ENCODE results near the gene SFT2D1.

The SFT2D1 gene

DNA sequence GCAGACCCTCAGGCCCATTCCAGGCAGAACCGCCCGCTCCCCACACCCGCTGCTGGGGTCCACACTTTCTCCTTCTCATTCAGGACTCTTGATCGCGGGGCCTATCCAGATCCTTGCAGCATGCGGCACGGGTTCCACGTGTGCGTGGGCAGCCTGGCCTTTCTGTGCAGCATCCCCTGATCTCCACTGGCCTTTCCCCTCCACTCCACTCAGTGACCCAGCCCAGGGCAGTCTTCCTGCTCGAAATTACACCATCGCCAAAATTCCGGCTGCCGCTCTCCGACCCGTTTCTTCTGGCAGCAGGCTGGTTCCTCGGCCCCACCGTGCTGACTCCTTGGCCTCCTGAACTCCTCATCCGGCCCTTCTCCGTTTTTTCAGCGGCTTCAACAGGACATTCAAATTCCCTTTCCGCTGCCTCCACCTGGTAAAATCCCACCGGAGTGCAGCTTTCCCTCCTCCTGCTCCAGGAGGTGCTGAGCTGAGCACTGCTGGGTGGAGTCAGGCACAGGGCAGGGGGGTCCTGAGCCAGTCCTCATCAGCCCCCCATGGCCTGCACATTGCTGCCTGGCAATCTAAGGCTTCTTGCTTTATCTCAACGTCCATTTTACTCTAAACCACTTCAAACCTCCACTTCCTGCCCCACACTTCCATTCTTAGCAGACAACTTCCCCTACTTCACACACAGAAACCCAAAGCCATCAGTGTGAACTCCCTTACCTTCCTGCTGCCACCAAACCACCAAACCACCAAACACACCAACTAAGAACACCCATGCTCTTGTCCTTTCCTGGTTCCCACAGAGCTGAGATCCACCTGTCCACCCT is 9.0 kb downstream of the SFT2D1 start:
- DNase-seq (ENCODE audit: low read depth) = no peak

DNA sequence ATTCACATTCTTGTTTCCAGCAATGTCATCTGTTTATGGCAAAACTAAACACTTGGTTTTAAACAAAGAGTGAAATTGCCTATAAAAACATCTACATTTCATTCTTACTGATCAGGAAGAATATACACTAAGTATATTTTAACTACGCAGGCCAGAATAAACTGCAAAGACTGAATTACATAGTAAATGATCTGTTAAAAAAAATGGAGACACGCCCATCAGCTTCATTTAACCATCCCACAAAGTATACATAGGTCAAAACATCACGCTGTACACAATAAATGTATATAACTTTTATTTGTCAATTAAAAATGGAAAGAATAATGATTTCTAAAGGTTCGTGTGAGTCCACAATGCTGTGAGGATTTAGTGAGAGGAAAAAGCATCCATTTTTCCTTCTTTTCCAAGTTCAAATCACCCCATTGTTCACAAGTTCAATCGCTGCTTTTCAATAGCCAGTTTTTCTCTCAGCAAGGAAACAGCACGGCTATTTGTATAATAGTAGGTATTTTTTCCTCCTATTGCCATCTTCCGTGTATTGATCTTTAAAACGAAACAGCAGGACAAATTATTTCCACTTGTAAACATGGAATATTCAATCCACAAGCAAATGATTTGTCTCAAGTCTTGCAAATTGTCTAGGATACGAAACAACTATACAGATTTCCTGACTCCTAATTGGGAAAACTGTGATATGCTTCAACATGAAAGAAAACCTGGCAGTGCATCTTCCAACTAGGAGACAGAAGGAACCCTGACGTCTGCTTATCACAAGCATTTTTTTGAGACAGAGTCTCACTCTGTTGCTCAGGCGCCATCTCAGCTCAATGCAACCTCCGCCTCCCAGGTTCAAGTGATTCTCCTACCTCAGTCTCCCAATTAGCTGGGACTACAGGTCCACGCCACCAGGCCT is 10.6 kb downstream of the SFT2D1 start:
- no peak for DNase-seq (ENCODE audit: low read depth)

DNA sequence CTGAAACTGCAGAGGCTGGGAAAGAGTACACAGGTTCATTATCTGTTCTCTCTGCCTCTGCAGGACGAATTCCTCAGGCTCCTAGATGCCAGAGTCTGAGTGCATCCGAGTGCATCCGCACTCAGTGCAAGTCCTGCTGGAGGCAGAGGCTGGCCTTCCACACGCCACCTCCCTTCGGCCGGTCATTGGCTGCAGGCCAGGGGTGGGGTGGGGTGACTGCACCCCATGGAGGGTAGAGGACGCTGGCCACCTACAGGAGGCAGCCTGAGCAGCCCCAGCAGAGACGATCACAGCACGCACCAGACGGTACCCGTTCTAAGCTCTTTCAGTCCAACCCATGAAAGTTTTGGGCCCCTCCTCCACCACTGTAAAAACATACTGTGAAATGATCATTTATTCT is 11.7 kb downstream of the SFT2D1 start:
- DNase-seq (ENCODE audit: low read depth) = no peak

DNA sequence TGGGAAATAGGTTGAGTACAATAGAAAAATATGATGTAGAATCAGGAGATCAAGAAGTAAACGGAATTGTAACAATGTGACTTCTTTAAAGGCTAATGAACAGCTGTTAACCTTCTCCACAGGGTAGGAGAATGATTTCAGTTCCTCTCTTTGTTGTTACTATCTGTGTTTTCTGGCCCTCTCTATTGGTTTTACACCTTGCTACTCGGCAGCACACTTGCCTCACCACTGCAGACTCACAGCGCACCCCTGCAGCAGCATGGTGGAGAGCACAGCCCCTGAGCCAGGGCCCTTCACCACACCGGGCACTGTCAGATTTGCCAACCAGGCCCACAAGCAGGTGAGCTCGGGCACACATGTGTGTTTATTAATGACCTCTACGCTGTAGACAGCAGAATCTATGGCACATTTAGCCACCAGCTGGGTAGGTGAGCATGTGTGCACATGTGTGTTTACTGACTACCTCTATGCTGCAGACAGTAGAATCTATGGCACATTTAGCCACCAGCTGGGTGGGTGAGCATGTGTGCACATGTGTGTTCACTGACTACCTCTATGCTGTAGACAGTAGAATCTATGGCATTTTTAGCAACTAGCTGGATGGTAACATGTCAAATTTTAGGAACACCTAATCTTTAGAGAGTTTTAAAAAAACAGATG is 16.8 kb downstream of the SFT2D1 start:
- no peak for DNase-seq (ENCODE audit: low read depth)

DNA sequence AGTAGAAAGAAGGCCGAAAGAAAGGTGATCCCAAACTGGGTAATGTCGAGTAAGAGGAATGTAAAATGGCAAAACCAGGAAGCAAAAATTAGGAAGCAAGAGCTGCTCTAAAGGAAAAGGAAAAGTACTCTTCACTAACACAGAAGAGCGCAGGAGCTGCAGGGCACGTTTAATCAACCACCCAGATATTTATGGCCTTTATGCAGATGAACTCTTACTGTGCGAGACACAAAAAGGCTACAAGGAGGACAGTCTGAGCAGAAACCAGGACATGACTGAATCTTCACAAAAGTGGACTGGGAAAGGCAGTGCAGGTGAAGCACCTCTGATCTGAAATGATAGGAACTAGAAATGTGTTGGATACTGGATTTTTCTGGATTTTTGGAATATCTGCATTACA is 18.9 kb downstream of the SFT2D1 start:
- DNase-seq (ENCODE audit: low read depth) = no peak

DNA sequence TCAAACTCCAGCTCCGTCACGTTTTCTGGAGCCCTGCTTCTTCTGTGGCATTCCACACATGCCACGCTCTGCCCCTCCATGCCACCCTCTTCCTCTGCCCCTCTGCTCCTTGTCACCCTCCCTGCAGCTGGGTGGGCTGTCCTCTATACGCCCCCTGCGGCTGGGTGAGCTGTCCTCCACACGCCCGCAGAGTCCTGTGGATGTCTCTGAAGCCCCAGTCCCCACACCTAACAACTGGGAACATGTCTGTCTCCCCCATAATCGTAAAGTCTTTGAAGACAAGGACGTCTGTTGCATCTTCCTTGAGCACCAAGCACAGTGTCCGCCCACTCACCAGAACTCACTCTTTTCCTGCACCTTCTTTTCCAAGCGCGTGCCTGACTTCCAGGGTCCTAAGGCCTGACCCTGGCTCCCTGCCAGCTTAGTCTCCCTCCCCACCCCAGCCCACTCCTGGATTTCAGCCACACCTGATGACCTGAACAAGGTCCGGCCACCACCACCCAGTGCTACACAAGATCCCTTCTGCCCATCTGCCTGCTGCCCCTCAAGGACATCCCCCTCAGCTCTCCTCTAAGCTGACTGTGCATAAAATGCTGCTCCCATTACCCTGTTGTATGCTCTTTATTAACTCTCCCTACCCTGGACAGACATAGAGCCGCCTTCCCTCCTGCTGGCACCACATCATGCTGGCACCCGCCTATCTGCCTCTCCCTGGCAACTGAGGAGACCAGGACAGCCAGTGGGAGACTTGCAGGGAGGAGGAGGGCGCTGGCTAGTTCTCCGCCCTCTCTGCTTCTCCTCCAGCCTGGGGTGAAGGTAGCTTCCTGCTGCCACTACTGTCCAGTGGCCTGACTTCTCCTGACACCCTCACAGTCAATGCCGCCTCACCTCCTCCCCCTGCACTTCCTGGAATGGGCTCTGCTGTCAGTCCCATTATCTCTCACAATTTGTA is 23.4 kb downstream of the SFT2D1 start:
- no peak for DNase-seq (ENCODE audit: low read depth)

DNA sequence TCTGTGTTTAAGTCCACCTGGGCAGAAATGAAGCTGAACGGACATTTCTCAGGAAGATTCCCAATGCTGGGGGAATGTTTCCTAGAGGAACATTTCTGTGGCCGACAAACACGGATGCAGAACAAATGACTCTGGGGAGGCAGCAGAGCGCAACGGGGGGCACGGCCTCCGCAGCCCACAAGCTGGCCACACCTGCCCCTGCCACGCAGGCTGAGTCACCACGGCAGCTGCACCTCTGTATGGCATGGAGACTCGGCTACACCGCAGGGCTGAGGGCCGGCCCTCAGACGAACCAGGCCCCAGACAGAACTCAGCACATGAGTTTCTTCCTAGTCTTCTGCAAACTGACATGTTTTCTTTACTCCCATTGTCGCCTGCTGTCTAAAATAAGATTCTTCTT is 24.1 kb downstream of the SFT2D1 start:
- DNase-seq (ENCODE audit: low read depth) = no peak

DNA sequence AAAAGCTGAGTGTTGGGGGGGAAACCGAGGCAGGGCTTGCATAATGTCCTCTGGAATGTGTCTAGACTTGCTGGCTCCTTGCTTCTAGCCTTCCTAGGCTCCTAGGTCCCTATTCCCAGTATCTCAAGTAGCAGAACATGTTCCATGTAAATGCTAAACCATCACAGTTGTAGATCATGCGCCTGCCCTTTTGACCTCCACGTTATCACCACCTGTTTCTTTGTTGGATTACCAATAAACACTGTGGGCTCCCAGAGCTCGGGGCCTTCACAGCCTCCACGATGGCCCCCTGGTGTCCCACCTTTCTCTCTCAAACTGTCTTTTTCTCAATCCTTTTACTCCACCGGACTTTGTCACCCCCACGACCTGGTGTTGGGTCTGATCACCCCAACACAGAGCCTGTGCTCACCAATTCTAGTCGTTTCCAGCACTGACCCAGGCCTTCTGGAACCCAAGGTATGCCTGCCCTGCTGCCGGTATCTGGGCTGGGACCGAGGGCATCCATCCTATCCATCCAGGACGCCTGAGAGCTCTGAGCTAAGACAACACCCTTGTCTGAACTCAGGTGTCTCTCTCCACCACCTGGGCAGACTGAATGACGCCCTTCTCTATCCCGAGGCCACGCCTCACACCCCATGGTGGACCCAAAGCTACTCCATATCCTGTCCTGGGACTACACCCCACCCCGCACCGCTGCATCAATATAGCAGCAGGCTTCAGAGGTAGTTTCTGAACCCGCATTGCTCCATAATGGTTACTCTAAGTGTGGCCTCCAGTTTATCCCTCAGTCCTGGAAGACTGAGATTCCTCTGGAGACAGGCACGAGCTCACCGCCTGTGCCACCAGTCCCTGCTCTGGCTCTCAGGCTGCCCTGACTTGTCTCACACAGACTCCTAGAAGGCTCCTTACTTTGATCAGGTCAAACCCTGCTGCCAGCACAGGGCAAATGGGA is 24.8 kb downstream of the SFT2D1 start:
- no peak for DNase-seq (ENCODE audit: low read depth)

DNA sequence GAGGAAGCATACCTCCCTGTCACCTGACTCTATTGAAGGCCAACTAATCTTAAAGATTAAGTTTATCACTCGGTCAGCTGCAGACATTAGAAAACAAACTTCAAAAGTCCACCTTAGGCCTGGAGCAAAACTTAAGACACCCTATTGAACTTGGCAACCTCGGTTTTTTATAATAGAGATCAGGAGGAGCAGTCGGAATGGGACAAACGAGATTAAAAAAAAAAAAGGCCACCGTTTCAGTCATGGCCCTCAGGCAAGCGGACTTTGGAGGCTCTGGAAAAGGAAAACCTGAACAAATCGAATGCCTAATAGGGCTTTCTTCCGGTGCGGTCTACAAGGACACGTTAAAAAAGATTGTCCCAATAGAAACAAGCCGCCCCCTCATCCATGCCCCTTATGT is 26.9 kb downstream of the SFT2D1 start:
- no peak for DNase-seq (ENCODE audit: low read depth)

DNA sequence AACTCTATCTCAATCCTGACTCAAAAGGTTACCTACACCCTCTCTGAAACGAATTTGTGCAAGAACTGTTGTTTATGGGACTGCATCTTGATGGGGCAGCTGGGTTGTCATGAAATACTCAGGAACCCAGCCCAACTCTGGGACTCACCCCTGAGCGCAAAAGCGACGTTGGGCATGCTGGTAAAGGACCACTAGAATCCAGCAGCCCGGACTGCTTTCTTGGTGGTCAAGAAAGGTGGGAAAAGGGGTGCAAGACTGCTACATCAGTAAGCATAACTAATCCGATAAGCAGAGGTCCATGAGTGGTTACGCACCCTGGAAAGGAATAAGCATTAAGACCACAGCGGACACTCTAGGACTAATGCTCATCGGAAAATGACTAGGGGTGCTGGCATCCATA is 27.9 kb downstream of the SFT2D1 start:
- no peak for DNase-seq (ENCODE audit: low read depth)

DNA sequence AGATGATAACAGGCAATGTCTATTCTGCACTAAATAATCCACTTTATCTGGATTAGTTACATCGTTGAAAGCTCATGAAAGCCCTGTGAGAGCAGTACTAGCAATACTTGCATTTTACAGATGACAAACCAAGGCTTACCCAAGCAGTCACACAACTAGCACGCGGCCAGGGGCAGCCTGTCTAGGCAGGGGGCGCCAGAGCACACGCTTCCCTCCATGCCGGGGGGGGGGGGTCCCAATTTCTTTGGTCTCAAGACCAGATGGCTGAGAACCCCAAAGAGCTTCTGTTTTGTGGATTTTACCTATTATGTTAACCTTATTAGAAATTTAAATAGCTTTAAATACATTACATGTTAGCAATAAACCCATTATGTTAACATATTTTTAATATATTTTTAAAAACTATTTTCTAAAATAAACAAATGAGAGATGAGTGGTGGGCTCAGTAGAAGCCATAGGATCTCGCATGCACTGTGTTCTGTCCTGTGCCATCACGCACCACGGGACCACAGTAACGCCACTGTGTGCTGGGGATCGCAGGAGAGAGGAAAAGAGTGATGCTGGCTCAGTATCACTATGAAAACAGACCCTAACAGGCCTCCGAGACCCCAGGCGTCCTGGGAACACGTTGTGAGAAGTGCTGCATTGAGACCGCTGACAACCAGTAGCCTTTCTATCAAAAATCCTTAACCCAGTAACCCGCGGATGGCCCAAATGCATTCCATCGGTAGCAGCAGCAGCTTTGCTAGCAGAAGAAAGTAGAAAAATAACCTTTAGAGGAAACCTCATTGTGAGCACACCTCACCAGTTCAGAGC is 28.9 kb downstream of the SFT2D1 start:
- no peak for DNase-seq (ENCODE audit: low read depth)

DNA sequence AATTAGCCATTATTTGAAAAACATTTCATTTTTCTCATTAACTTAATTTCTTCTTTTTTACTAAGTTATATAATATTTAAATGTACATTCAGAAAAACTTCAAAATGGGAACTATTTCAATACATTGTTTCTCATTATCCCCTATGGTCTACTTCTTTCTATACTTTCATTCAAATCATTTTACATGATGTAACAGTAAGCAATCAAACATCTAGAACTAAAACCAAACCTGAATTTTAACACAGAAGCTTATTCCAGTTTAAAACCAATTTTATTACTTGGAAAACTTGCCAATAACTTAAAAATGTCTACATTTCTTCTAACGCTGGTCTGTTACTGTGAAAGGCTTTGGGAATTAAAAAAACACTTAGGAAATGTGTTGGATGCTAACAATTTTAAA is 29.5 kb downstream of the SFT2D1 start:
- DNase-seq (ENCODE audit: low read depth) = no peak

DNA sequence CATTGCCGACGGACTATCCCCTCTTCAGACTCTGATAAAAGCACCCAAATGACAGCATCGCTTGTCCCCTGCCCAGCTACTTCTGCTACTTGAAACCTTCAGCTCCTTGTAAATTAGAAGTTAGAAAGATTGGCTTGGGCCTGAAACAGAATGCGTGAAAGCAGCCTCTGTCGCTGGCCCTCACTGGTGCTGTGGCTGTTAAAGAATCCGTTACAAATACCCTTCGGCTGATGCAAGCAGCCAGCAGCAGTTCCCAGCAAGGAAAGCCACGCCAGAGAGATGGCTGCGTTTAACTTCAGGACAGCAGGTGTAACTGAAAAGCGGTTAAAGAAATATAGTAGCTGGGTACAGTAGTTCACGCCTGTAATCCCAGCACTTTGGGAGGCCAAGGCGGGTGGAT is 31.7 kb downstream of the SFT2D1 start:
- DNase-seq (ENCODE audit: low read depth) = no peak

DNA sequence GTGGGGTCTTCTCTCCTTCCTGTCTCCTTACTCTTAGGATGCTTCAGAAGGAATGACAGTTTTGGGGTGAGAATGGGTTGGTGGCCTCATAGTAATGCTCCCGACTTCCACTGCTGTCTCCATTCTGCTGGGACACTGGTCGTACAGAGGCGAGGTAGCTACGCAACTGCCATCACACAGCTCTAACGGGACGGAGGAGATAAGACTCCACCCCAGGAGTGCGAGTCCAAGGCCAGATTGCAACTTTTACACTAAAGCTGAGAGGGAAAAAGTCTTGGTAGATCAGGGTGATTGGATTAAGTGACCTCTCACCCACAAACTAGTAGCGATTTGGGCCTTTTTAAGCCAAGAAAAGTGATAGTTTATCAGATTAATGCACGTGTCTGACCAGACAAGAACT is 32.4 kb downstream of the SFT2D1 start:
- no peak for DNase-seq (ENCODE audit: low read depth)

DNA sequence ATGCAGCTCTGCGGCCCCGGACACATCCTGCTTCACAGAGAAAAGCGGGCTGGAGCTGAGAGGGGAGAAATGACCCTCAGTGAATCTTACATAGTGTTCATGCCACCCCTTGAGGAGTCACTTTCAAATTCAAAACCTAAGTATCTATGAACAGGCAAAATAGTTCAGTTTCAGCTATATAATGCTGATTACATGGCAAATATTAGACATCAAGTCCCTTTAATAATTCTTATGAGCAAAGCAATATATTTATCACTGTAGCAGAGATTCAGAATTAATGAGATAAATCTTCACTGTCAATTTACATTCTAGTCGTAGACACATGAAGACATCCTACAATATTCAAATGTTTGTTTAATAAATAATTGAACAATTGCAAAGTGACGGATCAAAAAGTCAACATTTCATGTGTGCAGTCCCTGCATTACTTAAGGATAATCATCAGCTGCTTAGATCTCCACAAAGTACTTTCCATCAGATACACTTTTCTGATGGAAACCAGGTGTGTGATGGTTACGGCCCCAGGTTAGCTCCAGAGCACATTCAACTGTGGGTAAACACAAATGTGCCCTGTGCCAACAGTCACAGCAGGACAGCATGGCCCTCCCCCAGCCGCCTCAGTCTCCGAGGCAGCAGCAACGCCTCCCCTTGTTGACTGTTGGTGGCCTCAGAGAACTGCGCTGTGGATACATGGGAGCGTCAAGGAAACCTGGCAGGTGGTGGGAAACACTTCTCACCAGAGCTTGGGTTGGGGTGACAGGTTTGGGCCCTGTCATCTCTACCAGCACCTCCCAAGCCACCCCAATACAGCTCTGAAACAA is 33.4 kb downstream of the SFT2D1 start:
- DNase-seq (ENCODE audit: low read depth) = no peak

DNA sequence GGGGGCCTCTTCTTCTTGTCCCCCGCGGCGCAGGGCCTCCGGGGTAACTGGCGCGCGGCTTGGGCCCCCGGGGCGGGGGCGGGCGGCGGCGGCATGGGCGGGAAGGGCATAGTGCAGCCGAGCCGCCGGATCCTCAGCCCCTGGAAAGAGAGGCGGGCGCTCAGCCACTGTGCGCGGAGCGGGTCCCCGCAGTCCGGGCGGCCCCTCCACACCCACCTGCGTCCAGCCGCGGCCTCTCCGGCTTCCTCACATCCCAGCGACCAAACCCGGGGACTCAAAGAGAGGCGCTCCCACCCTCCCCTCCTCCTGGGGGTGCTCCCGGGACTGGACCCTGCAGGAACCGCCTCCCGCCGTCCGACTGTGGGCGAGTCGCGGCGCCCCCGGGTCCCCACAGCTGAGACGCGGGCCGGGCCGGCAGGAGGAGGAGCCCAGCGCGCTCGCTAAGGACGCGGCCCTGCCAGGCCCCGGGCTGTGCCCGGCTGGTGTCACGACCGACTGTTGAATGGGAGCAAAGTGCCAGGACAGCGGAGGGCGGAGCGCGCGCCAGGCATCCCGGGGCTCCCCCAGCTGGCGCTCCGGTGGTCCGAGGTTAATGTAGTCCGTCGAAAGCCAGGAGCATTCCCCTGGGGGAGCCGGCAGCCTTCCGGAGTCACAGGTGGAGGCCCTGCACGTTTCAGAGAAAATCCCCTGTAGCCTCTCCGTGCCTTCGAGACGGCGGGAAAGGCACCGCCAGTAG is 34.1 kb downstream of the SFT2D1 start, which contains the start of gene PRR18:
Gene PRR18 (minus strand): TSS at position 360 of the 736 bp plus-strand sequence. CDS start 250 bp downstream, at position 110.
- no peak for DNase-seq (ENCODE audit: low read depth)
